Gastroesophageal sphincter (tissue), 3 donors: Measurements from ENCODE around the gene MAGEE2.

Experiments used
- CTCF ChIP-seq, 4 experiments: fragments of 200-600 bp in 2 of 4; fragments of 450-650 bp in 2 of 4; sonication (generic) in 1 of 4; IDR thresholded peaks; one replicate each; pipeline ENCODE4 v1.5.1; 2017 to 2019; ENCODE audit warnings: antibody characterized with exemption in 4 of 4, mild to moderate bottlenecking in 2 of 4, moderate library complexity in 2 of 4
- EP300 ChIP-seq: sonication (generic); formaldehyde crosslinking; IDR thresholded peaks from one replicate; pipeline ENCODE4 v1.6.1; 2017; ENCODE audit warnings: antibody characterized with exemption, mild to moderate bottlenecking
- POLR2A ChIP-seq, 2 donors: fragments of 450-650 bp; IDR thresholded peaks; one replicate each; pipeline ENCODE4 v1.6.1; 2017; ENCODE audit warnings: antibody characterized with exemption in 2 of 2, mild to moderate bottlenecking in 2 of 2, moderate library complexity in 1 of 2

DNA sequence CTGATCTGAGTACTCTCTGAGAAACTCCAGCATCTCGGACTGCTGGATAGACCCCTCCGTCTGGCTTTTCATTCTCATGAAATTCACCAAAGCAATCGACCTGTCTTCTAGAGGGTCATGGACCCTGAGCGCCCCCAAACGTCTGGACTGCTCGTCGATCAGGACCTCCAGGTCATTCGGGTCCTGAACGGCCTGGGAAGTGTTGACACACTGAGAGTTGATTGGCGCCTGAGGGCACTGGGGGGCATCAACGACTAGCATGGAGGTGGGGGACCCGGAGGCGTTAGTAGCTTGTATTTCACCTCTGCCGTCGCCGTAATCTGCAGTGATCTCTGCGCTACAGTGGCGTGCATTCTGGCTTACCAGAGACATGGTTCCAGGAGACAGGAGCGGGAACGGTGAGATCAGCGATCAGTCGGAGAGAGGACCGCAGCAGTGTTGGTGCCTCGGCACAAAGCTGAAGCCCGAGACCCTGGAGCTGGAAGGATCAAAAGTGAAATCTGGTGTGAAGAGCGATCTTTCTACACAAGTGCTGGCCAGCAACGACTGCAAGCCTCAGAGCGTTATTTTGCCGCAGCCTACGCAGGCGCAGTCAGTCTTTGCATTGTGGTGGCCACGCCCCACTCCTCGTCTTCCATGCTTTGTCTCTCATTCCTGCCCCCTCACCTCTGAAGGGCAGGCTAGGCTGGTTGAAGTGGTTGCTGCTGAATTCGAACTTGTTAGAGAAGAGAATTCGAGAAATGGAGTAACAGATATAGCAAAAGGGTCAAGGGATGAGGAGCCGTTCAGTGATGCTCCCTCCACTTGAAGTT, at the start of gene MAGEE2:
- TF ChIP-seq CTCF (IDR thresholded peaks at IDR 0.05) (no peak), POLR2A (IDR thresholded peaks at IDR 0.05) (no peak), EP300 (no peak)
